HG03039 (cell line): ENCODE results near the gene ADGRE2.
"Not testable (repeated sequence)": the region's sequence is repeated elsewhere in the genome, so short reads cannot be mapped to it uniquely, and the experiment has no call there.

ENCODE experiments used
- ATAC-seq: cut with Tn5 transposase; IDR thresholded peaks from one replicate; pipeline ENCODE4 v1.9.1; 2021; ENCODE audit warnings: mild to moderate bottlenecking, moderate library complexity; ENCODE audit not compliant: unreplicated experiment

Gene ADGRE2

DNA sequence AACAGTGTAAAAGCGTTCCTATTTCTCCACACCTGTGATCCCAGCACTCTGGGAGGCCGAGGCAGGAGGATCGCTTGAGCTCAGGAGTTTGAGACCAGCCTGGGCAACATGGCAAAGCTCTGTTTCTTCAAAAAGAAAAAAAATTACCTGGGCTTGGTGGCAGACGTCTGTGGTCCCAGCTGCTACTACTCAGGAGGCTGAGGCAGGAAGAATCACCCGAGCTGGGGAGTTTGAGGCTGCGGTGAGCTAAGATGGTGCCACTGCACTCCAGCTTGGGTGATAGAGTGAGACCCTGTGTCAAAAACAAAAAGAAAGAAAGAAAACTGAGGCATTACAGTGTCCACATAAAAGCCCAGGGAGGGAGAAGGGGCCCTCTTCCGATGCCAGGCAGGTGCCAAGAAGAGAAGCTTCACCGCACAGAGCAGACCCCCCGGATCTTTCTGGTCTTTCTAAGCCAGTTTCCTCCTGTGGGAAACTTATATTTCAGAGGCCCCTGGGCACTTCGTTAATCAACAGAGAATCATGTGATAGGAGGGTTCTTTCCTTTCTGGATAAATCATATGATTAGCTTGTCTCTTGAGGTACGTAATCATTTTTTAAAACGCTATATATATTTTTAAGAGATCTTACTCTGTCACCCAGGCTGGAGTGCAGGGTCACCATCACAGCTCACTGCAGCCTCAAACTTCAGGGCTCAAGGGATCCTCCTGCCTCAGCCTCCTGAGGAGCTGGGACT, at the start of gene ADGRE2:
TSS of gene ADGRE2 (minus strand) at position 451 of the 736 bp plus-strand sequence. CDS start 1,804 bp downstream, outside the sequence.
- not testable (repeated sequence) for ATAC-seq

GRCh38 chr19:14826006-14826405, 47.6 kb upstream of the ADGRE2 start:
- no peak for ATAC-seq

DNA sequence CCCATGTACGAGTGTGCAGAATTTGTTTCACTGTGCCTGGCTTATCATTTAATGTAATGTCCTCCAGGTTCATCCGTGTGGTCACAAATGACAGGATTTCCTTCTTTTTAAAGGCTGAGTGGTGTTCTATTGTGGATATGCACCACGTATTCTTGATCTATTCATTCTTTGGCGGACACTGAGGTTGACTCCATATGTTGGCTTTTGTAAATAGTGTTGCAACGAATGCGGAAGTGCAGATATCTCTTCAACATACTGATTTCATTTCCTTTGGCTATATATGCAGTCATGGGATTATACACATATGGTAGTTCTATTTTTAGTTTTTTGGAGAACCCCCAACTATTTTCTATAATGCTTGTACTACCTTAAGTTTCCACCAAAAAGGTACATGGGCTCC, 43.6 kb upstream of the ADGRE2 start:
- no peak for ATAC-seq

GRCh38 chr19:14818588-14818987, 40.2 kb upstream of the ADGRE2 start:
- ATAC-seq = no peak

- ATAC-seq = no peak
Observed at GRCh38 chr19:14817052-14817451, 38.7 kb upstream of the ADGRE2 start.

GRCh38 chr19:14814982-14815652, 36.8 kb upstream of the ADGRE2 start:
- no peak for ATAC-seq

DNA sequence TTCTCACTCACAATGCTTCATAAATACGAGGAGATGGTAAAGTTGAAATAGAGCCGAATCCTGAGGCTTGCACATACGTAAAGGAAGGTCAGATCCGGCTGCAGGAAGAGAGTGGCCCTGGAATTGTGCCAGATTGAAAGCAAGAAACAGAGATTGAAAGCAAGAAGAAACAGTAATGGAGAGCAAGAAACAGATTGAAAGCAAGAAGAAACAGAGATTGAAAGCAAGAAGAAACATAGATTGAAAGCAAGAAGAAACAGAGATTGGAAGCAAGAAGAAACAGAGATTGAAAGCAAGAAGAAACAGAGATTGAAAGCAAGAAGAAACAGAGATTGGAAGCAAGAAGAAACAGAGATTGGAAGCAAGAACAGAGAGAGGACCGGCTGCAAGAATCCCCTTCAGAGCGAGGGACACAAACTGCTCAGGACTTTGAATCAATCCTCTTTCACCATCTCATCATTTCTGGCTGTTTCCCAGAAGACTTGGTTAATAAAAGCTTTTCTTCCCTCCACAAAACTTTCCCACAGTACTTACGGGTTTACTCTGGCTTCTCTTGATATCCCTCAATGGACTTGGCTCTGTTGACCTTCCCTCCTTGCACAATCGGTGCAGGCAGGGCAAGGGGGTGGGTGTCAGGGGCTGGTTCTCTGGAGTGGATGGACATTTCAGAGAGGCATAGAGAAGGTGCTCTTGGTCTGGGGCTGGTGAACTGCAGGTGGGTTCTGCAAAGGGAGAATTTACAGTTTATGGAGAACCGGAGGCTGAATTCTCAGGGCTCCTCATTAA, 31.1 kb upstream of the ADGRE2 start:
- no peak for ATAC-seq

- ATAC-seq = no peak
Observed at GRCh38 chr19:14804765-14805164, 26.4 kb upstream of the ADGRE2 start.

DNA sequence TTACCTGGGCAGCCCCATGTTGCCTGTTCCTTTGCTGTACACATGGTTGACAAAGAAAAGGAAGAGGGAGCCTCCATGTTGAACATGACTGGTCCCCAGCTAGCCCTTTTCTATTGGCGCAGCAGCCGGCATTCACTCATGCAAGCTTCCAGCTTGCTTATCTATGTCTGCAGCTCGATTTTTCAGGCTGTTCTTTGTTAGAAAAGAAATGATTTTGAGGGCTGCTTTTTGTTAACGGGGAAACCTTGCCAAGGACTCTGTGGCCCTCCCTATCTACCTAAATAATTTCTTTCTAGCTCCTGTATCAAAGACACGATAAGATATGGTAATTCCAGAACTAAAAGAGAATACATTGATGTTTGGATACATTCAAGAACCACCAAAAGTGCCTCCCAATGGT, 20.4 kb upstream of the ADGRE2 start:
- no peak for ATAC-seq

DNA sequence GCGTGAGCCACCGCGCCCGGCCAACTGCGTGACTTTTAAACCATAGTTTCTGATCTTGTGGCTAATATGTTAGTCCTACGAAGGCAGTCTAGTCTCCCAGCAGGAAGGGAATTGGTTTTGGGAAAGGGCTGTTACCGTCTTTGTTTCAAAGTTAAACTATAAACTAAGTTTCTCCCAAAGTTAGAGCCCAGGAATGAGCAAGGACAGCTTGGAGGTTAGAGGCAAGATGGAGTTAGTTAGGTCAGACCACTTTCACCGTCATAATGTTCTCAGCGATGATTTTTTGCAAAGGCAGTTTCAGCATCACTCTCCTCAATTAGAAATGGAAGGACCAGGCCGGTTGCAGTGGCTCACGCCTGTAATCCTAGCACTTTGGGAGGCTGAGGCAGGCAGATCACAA, 17.7 kb upstream of the ADGRE2 start:
- ATAC-seq = no peak

- ATAC-seq = no peak
Observed at GRCh38 chr19:14795078-14795721, 16.8 kb upstream of the ADGRE2 start.

- ATAC-seq = not testable (repeated sequence)
Observed at GRCh38 chr19:14792250-14792649, 13.9 kb upstream of the ADGRE2 start.

DNA sequence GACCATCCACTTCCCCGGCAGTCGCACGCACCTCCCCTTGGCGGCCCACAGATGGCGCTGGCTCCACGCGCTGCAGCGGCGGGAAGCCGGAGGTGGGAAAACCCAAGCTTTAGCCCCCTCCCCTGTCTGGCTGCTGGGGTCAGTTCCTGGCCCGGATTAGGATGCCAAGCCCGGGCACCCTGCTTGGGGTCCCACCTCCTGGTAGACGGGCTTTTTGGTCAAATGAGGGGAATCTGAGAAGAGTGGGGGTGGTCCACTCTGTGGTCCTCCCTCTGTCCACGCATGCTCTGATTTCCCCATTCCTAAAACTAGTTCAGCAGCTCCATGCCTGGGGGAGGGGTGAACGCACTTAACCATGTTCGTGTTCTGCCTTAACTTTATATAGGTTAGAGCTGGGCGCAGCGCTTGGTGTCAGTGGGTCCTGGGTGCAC, 8.1 kb upstream of the ADGRE2 start:
- no peak for ATAC-seq

DNA sequence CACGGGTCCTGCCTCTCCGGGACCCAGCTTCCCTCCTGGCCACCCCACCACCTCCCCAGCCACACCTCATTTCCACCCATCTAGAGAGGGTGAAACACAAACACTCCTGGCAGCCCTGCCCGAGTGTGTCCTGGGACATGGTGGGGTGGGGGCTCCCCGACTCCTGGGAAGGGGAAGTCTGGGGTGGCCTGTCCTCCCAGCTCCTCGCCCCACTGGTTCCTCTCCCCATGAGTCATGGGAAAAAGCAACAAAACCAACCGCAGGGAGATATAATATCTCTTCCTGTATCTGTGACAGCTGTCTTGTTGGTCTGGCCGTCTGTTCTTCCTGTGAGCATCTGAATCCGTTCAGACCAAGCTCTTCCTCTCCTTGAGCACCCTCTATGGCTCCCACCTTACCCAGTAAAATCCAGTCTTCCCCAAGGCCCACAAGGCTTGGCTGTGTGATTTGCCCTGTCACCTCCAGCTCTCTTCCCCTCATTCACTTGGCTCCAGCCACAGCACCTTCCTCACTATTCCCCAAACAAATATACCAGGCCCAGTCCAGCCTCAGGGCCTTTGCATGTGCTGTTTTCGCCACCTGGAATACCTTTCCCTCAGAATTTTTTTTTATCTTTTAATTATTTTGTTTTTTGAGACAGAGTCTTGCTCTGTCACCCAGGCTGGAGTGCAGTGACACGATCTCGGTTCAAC, 6.9 kb upstream of the ADGRE2 start:
- not testable (repeated sequence) for ATAC-seq

GRCh38 chr19:14784730-14785101, 6.4 kb upstream of the ADGRE2 start:
- ATAC-seq = not testable (repeated sequence)

- ATAC-seq = not testable (repeated sequence)
Observed at GRCh38 chr19:14783410-14783998, 5.1 kb upstream of the ADGRE2 start.

DNA sequence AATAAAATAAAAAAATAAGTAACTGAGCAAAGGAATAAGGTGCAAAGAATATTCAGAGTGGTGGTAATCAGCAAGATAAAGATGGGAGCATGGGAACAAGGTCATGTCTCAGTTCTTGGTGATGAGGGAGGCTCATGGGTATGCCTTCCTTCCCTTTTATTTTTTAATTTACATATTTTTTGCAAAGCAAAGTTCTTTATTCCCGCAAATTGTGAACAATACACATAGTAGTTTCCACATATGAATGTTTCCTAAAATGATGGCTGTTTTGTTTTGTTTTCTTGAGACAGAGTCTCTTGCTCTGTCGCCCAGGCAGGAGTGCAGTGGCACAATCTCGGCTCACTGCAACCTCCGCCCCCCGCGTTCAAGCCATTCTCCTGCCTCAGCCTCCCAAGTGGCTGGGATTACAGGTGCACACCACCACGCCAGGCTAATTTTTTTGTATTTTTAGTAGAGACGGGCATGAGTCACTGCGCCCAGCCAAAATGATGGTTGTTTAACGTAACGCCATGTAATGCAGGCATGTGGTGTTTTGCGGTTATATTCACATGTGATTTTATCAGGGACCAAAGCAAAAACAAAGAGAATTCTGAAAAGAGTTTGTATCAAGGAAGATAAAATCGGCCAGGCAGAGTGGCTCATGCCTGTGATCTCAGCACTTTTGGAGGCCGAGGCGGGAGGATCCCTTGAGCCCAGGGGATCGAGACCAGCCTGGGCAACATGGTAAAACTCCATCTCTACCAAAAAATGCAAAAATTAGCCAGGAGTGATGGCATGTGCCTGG, 4.5 kb upstream of the ADGRE2 start:
- ATAC-seq = no peak

- not testable (repeated sequence) for ATAC-seq
Observed at GRCh38 chr19:14781713-14782536, 3.6 kb upstream of the ADGRE2 start.
